Limb (tissue), 2 donors: Measurements from ENCODE around the gene GPER1.
"Not testable (repeated sequence)": the region's sequence is repeated elsewhere in the genome, so short reads cannot be mapped to it uniquely, and the experiment has no call there.

Experiments used
- DNase-seq, 2 donors: peaks; one replicate each; pipeline ENCODE4 v3.0.0-alpha.2; 2016; ENCODE audit errors: extremely low spot score in 2 of 2

GPER1 gene

GRCh38 chr7:1087952-1088920 lies at the start of gene GPER1:
TSS of gene GPER1 (plus strand) at chr7:1088113. CDS start at chr7:1091729, 3,616 bp downstream.
- peak; percentile 63 to 65 for DNase-seq

GRCh38 chr7:1040233-1040632 lies 47.7 kb upstream of the GPER1 start:
- DNase-seq: not testable (repeated sequence)

- DNase-seq: peak; percentile 61 to 71
Measured at GRCh38 chr7:1040790-1041189, 47.1 kb upstream of the GPER1 start.

GRCh38 chr7:1041551-1042491 lies 46.1 kb upstream of the GPER1 start:
- no peak for DNase-seq

- DNase-seq: no peak
Measured at GRCh38 chr7:1042492-1042833, 45.5 kb upstream of the GPER1 start.

GRCh38 chr7:1043552-1044188 lies 44.2 kb upstream of the GPER1 start:
- DNase-seq: no peak

- peak; percentile 90 to 98 for DNase-seq
Measured at GRCh38 chr7:1044189-1045068, 43.5 kb upstream of the GPER1 start, which contains the start of gene GPR146. TSS of gene GPR146 (plus strand) at chr7:1044546. CDS start at chr7:1057516, 12,970 bp downstream.

GRCh38 chr7:1045069-1046063 lies 42.5 kb upstream of the GPER1 start:
- DNase-seq: no peak

- no peak for DNase-seq
Measured at GRCh38 chr7:1046722-1047679, 40.9 kb upstream of the GPER1 start.

- no peak for DNase-seq
Measured at GRCh38 chr7:1049006-1049741, 38.7 kb upstream of the GPER1 start.

GRCh38 chr7:1049801-1050200 lies 38.1 kb upstream of the GPER1 start:
- no peak for DNase-seq

- DNase-seq: no peak
Measured at GRCh38 chr7:1050254-1050906, 37.5 kb upstream of the GPER1 start.

GRCh38 chr7:1050956-1051690 lies 36.8 kb upstream of the GPER1 start:
- no peak for DNase-seq

- no peak for DNase-seq
Measured at GRCh38 chr7:1052031-1052818, 35.7 kb upstream of the GPER1 start.

GRCh38 chr7:1053002-1053411 lies 34.9 kb upstream of the GPER1 start:
- DNase-seq: no peak
